Spleen (tissue), 7 donors: Measurements from ENCODE around the gene GRAP2.

ENCODE experiments used
- POLR2A ChIP-seq, 3 donors: fragments of 450-650 bp; IDR thresholded peaks; one replicate each; pipeline ENCODE4 v1.5.1; 2017; ENCODE audit warnings: antibody characterized with exemption in 3 of 3, mild to moderate bottlenecking in 1 of 3
- POLR2AphosphoS5 ChIP-seq, 3 donors: sonication (generic); formaldehyde crosslinking; IDR thresholded peaks; one replicate each; pipeline ENCODE4 v1.5.1; 2017; ENCODE audit warnings: antibody characterized with exemption in 3 of 3
- TF ChIP-seq, protein P1 (sequence below), 11 experiments: fragments of 200-600 bp in 7 of 11; fragments of 450-650 bp in 4 of 11; sonication (generic) in 4 of 11; IDR thresholded peaks in 8 of 11; conservative IDR thresholded peaks in 3 of 11; 1 replicate in 7 of 11; 2 replicates in 4 of 11; pipeline versions ENCODE4 v1.4.0 to v1.8.0; 2016 to 2021; ENCODE audit warnings: antibody characterized with exemption in 11 of 11, inconsistent platforms in 4 of 11, mild to moderate bottlenecking in 1 of 11
- donor health status: DM: no; HTN: no; CAD: no; lungs with moderate emphysema.
- donor health status: DM: no; HTN: no; CAD: no.
- donor health status: DM: no; HTN: no; CAD: no.

DNA sequence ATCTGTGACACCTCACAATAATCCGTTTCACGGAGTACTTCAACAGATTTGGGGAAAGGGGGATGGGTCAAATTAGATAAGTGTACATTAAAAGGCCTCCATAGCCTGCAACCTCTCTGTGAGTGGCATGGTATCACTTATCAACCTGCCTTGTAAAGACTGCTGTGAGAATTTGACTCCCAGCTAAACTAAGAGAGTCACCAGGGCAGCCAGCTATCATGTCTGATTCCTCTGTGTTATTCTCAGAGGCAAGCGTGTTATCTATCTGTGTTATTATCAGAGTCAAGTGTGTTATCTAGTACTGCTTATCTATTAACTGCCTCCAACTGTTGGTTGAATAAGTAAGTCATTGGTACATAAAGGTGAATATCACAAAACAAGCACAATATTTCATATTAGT is 89.8 kb downstream of the GRAP2 start:
- TF ChIP-seq, protein P1, sequence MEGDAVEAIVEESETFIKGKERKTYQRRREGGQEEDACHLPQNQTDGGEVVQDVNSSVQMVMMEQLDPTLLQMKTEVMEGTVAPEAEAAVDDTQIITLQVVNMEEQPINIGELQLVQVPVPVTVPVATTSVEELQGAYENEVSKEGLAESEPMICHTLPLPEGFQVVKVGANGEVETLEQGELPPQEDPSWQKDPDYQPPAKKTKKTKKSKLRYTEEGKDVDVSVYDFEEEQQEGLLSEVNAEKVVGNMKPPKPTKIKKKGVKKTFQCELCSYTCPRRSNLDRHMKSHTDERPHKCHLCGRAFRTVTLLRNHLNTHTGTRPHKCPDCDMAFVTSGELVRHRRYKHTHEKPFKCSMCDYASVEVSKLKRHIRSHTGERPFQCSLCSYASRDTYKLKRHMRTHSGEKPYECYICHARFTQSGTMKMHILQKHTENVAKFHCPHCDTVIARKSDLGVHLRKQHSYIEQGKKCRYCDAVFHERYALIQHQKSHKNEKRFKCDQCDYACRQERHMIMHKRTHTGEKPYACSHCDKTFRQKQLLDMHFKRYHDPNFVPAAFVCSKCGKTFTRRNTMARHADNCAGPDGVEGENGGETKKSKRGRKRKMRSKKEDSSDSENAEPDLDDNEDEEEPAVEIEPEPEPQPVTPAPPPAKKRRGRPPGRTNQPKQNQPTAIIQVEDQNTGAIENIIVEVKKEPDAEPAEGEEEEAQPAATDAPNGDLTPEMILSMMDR (IDR thresholded peaks at IDR 0.05 in 8 of 11, conservative IDR thresholded peaks at IDR 0.05 in 3 of 11), result no peak
- TF ChIP-seq POLR2A (IDR thresholded peaks at IDR 0.05), result no peak
- no peak for TF ChIP-seq POLR2AphosphoS5 (IDR thresholded peaks at IDR 0.05)
